Right lobe of liver (tissue), 4 donors: Measurements from ENCODE around the gene UROC1.

Experiments used
- CTCF ChIP-seq, 4 donors: fragments of 200-600 bp in 3 of 4; fragments of 450-650 bp in 1 of 4; IDR thresholded peaks; one replicate each; pipeline versions ENCODE4 v1.5.1 to v1.8.0; 2016 to 2022; ENCODE audit warnings: antibody characterized with exemption in 4 of 4, mild to moderate bottlenecking in 2 of 4
- POLR2A ChIP-seq: fragments of 450-650 bp; IDR thresholded peaks from one replicate; pipeline ENCODE4 v1.6.1; 2017; ENCODE audit warnings: antibody characterized with exemption, mild to moderate bottlenecking
- donor health status: DM: no; HTN: no; CAD: no.
- donor health status: DM: no; HTN: no; CAD: no.
- donor health status: DM: no; HTN: yes; CAD: no.

GRCh38 chr3:126482503-126483255 lies 34.9 kb downstream of the UROC1 start:
- no peak for TF ChIP-seq CTCF (IDR thresholded peaks at IDR 0.05)
- no peak for TF ChIP-seq POLR2A
